HG03097 (cell line): ENCODE results near the gene STIM2.

Experiments used
- ATAC-seq: cut with Tn5 transposase; IDR thresholded peaks from one replicate; pipeline ENCODE4 v1.9.1; 2021; ENCODE audit not compliant: unreplicated experiment, low FRiP score

STIM2 gene

GRCh38 chr4:27068151-27068867, 207.7 kb downstream of the STIM2 start:
- ATAC-seq = no peak
